Fibroblast of pulmonary artery (primary cell): Measurements from ENCODE around the gene CISD3.
A peak's percentile ranks its signal among the peaks of the same experiment; 100 is the strongest.

ENCODE experiments used
- DNase-seq: peaks from one replicate; pipeline ENCODE4 v3.0.0-alpha.2; 2010; ENCODE audit warnings: low read depth
- H3K4me3 ChIP-seq: replicated peaks from 2 replicates; pipeline ENCODE4 v1.5.1; 2011; ENCODE audit warnings: low read depth, mild to moderate bottlenecking, control low read depth, low read length, moderate library complexity
- TF ChIP-seq, protein P1 (sequence below): IDR thresholded peaks from 2 replicates; pipeline ENCODE4 v1.5.1; 2011; ENCODE audit warnings: mild to moderate bottlenecking, control low read depth, low read length, inconsistent platforms; ENCODE audit errors: missing control alignments

Gene CISD3

DNA sequence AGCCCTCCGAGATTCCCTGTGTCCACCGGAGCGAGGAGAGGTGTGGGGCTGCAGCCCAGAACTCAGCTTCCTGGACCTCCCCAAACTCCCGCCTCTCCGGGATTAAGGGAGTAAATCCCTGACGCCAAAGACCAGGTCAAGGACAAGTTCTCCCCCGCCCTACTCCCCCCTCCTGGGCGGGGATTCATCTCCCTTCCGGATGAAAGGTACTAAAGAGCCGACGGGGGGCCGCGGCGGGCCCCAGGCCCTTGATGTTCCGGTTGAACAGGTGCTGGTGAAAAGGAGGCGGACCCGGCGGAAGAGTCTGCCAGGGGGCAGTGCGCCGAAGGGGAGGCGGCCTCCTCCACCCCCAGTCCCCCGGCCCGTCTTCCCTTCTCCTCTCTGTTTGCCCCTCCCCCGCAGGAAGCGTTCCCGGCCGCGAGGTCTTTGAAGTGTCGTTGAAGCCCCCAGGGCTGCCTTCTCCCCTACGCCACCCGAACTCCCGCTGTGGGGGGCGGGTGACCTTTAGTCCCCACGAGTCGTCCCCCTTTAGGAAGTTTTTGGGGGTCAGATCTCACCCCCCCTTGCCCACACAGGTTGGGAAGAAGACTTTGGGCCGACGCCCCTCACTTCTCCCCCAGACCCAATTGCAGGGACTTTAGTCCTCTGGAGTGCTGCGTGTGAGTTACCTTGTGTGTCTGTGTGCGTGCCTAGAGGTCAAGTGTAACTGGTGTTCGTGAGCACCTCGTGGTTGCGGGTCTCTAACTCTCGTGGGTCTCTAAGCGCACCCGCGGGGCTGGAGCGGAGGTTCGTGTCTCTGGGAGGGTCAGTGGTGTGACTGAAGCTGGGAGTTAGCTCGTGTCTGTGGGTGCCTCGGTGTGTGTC lies 26.2 kb upstream of the CISD3 start:
- peak overlapping the region; percentile 77 for H3K4me3 ChIP-seq
- TF ChIP-seq, protein P1, sequence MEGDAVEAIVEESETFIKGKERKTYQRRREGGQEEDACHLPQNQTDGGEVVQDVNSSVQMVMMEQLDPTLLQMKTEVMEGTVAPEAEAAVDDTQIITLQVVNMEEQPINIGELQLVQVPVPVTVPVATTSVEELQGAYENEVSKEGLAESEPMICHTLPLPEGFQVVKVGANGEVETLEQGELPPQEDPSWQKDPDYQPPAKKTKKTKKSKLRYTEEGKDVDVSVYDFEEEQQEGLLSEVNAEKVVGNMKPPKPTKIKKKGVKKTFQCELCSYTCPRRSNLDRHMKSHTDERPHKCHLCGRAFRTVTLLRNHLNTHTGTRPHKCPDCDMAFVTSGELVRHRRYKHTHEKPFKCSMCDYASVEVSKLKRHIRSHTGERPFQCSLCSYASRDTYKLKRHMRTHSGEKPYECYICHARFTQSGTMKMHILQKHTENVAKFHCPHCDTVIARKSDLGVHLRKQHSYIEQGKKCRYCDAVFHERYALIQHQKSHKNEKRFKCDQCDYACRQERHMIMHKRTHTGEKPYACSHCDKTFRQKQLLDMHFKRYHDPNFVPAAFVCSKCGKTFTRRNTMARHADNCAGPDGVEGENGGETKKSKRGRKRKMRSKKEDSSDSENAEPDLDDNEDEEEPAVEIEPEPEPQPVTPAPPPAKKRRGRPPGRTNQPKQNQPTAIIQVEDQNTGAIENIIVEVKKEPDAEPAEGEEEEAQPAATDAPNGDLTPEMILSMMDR: no peak
- DNase-seq: peak; percentile 29

DNA sequence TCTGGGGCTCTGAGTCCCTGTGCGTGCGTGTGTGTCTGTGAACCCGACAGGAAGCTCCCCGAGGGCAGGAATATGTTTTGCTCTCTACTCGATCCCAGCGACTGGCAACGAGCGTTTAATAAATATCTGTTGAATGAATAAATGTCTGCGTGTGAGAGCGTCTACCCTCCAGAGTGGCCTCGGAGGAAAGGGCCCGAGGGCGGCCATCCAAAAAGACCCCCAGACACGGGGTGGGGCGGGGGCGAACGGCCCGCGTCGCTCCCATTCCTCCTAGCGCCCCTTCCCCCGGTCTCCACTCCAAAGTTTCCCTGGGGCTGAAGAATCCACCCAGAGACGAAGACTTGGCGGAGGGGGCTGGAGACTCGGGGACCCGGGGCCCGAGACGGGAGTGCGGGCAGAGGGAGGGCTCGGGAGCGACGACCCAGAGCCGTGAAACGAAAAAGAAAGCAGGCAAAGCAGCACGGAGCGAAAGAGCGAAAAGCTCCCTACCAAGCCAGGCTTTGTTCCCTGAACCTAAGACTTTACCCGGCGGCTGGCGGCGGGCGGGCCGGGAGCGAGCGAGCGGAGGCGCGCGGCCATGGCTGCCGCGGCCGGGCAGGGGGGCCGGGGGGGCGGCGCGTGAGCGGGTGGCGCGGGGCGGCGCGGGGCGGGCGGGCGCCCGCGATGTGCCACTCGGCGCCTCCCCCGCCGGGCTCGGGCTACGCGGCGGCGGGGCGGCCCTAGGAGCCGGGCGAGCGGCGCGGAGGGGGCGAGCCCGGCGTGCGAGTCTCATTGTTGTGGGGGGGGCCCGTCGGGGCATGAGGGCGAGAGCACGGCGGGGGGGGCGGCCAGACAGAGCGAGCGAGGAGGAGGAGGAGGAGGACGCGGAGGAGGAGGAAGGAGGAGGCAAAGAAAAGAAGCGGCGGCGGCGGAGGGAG lies 25.3 kb upstream of the CISD3 start, which contains the start of gene MLLT6:
Gene MLLT6 (plus strand): TSS at position 668 of the 917 bp plus-strand sequence. CDS start 360 bp downstream, outside the sequence.
- peak within 1 kb of the TSS; percentile 77 for H3K4me3 ChIP-seq
- DNase-seq: peak; percentile 77
- TF ChIP-seq, protein P1: no peak

DNA sequence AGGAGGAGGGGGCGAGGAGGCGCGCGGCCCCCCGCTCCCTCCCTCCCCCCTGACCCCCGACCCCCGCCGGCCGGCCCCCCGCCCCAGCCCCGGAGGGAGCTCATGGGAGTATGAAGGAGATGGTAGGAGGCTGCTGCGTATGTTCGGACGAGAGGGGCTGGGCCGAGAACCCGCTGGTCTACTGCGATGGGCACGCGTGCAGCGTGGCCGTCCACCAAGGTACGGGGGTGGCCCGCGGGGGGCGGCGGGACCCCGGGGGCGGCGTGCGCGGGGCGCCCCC lies 24.7 kb upstream of the CISD3 start:
- TF ChIP-seq, protein P1: no peak

DNA sequence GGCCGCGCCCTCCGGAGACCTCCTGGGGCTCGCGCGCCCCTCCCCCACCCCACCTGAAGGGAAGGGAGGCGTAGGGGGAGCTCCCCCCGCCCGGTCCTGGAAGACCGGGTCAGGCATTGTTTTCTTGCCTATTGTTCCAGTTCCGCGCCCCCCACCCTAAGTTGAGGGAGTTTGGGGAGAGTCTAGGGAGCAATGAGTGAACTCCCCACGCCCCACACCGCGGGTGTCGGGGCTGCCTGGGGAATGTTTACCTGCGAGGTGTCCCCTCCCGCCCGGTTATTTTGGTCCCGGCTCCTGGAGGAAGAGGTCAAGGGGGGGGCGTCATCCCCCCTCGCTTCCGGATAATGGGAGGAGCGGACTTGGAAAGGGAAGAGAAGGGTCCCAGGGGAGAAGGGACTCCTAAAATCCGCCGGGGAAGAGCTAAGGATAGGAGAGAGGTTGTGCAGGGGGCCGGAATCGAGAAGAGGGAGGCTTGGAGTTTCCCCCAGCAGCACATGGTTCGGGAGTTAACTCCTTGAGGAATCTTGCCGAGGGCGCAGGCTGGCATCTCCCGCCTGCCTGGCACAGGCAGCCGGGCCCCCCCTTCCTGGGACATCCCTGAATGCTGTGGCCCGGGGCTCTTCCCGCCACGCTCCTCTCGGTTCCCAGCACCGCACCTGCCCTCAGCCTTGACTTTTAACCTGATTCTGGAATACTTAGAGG lies 24.2 kb upstream of the CISD3 start:
- TF ChIP-seq, protein P1: no peak
- peak overlapping the region; percentile 77 for H3K4me3 ChIP-seq
- DNase-seq: peak; percentile 38

More for the DNA sequence above, 24.7 kb upstream of the CISD3 start:
- DNase-seq: no peak
- H3K4me3 ChIP-seq: peak overlapping the region; percentile 77

DNA sequence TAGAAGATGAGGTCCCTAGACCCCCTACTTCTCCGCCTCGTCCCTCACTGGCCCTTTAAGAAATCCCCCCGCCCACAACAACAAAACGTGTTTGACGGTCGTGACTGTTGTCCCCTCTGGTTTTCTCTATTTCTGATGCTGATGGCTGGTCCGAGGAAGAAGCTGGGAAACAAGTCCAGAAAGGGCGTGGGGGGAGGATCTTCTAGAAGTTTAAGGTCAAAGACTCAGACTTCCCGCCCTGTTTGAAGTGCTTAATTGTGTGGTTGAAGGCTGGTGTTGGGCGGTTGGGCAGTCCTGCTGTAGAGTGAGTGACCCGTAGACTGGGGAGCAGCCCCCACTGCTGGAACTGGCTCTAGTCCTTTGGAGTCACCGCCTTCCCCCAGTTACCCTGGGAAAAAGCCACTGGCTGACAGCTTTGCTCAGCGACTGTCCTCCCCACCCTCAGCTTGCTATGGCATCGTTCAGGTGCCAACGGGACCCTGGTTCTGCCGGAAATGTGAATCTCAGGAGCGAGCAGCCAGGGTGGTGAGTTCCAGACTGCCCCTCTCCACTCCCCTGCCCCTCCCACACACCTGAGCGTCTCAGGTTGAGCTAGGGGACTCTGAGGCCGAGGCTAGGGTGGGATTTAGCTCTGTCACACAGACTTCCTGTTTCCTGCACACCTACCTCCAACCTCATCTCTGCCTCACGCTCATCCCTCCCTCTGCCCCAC lies 23.5 kb upstream of the CISD3 start:
- DNase-seq: no peak
- TF ChIP-seq, protein P1: no peak
- peak overlapping the region; percentile 77 for H3K4me3 ChIP-seq
